Umbilical cord (tissue), 2 donors: Measurements from ENCODE around the gene RBM33. TPM values are rescaled to one million over a fixed set of nuclear protein-coding genes. Genes with fewer than 3 reads are reported as not detected.

Experiments
- DNase-seq: peaks from one replicate; pipeline ENCODE4 v3.0.0-alpha.2; 2015; ENCODE audit warnings: low spot score
- total RNA-seq: library from RNA; depleted of rRNA; stranded (reverse); fragments of >200 nt; gene quantifications from one replicate; pipeline ENCODE4 v1.2.3, GENCODE V29; 2014; ENCODE audit warnings: low replicate concordance; ENCODE audit not compliant: insufficient read depth

The RBM33 gene
- total RNA-seq, 1 donor from 2014 or later, result 31.8 TPM

DNA sequence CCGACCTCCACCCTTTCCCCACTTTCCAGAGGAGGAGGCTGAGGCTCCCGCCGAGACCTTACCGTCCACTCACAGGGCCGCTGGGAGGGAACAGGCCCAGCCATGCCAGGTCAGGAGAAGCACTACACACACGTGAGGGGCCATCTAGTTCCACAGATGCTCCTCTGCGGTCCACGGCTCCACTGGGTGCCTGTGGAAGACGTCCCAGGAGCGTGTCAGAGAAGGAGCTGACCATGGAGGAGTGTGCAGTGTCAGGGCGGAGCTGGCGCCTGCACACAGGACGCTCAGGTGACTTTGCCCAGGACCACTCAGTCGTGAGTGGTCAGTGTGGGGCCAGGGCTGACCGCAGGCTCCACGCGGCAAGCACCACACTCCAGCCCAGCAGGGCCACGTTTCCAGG lies 175.8 kb downstream of the RBM33 start:
- no peak for DNase-seq

DNA sequence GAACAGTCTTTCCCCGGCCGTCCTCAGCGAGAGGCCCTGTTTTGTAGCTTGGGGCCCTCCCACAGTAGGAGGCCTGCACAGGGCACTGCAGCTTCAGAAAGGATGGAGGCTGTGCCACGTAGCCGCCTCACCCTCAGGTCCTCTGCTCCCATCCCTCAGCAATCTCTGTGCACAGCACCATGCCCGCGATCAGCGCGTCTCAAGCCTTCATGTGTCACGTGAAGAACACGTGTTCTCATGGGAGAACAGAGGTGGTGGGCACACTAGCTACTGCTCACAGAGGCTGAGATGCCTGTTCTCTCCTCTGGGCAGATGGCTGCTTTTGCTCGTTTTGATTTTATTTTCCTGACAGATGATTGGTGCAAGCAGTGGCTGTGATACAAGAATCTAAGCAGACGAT lies 176.3 kb downstream of the RBM33 start:
- no peak for DNase-seq

DNA sequence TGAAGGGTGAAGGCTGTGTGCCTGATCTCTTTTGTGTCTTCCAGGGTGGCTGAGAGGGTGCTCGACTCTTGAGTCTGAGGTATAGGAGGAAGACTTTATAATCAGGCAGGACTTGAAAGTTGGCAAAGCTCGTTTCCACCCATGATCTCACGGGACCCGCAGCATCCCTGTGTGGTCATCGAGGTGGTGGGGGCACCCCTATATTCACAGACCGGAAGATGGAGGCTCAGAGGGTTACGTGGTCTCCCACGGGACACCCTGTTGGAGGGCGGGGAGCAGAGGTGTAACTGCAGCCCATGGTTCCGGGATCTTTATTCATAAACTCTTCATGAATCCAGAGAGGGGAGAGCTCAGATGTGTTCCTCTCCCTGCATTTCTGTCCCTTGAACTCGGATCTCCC lies 177.4 kb downstream of the RBM33 start:
- DNase-seq, result no peak

DNA sequence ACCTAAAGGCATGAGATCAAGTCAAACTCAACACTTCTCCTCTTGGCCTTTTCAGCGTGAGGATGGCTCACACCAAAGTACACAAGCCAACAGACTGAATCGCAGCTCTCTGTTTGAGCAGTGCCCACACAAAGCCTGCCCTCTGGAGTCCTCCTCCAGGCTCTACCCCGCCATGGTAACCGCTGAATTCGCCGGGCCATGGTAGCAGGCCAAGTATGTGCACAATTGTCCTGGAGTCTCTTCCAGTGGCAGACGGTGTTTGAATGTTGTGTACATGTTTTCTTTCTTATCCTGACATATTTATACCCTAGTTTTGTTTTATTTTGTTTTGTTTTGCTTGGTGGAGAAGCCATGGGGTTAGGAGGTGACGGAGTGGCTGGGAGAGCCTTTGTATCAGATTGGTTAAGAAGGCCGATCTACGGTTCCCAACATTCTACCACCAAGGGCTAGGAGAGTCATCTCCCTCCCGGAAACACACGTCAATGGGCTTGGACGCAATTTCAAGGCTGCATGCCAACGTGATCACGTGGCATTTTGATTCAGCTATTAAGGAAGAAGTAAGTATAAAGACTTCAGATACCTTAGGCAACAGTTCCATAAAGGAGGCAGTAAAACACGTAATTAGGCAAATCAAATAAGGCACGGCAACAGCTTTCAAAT lies 179.9 kb downstream of the RBM33 start:
- no peak for DNase-seq

DNA sequence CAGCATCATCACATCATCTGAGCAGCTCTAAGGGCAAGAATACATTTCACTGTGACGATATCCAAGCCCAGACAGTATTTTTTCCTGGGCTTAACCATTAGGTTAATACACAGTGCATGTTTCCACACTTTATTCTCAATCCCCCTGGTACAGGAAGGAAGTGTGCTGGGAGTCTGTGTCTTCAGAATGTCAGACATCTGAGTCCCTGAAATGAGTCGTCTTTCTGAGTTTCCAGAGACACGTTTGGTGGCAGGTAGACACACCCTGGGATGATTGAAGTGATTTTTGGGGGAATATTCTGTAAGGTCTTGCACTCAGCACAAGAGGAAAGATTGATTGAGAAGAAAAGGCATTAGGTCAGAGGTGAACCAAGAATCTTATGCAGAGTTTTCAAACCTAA lies 180.9 kb downstream of the RBM33 start:
- DNase-seq, result no peak

DNA sequence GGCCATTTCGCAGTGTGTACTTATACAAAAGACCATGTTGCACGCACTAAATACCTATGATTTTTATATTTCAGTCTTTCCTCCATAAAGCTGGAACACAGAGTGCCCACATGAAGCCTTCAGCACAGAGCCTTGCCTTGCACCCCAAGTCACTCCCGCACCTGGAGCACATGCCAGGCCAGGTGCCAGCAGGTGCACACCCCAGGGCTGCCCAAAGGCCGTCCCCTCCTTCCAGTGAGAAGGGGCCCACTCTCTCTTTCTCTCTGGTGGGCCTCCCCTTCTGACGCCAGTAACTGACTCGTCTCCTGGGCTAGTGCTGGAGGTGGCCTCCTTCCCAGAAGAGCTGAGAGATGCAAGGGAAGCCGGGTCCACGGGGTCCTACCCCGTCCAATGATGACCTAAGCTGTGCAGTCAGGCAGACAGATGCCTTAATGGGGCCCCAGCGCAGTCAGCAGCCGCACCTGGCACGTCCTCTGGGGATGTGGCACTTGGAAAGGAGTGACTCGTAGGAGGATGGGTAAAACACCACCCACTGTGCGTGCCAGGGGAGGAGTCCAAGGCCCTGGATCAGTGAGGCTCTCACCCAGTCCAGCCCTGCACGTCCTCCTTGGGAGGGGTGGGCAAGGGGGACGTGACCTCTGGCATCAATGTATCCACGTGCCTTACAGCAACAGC lies 185.5 kb downstream of the RBM33 start:
- no peak for DNase-seq

Other genes starting within 250 kb of the RBM33 start
- 2.6 TPM for gene EN2, start 186.5 kb upstream of the RBM33 start, total RNA-seq
- gene CNPY1, start 98.1 kb upstream of the RBM33 start, total RNA-seq, result 0.96 TPM
- gene SHH, start 167.8 kb downstream of the RBM33 start, total RNA-seq, result 1.2 TPM